HG02885 (cell line): ENCODE measurements around the gene ALK.

Source experiments
- ATAC-seq: cut with Tn5 transposase; IDR thresholded peaks from one replicate; pipeline ENCODE4 v1.9.1; 2021; ENCODE audit warnings: mild to moderate bottlenecking; ENCODE audit not compliant: unreplicated experiment, poor library complexity

The ALK gene

DNA sequence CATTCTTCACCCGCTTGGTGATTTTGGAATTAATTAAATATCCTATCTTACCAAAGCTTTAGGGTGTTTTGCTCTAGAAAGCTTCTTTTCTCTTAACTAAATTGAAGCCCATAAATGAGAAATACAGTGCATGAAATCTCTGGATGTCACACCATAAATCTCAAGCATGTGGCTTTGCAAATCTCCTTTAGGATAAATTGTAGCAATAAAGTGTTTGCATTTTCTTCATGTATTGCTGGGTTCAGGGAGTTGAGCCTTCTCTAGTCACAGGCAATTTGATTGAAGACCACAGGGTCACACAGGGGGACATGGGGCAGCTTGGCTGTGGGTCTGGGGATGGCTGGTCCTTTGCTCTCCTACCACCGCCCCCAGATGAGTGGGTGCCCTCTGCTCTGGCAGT, 442.0 kb downstream of the ALK start:
- no peak for ATAC-seq

- no peak for ATAC-seq
Observed at GRCh38 chr2:29478641-29479040, 442.7 kb downstream of the ALK start.

- no peak for ATAC-seq
Observed at GRCh38 chr2:29477186-29477585, 444.2 kb downstream of the ALK start.

DNA sequence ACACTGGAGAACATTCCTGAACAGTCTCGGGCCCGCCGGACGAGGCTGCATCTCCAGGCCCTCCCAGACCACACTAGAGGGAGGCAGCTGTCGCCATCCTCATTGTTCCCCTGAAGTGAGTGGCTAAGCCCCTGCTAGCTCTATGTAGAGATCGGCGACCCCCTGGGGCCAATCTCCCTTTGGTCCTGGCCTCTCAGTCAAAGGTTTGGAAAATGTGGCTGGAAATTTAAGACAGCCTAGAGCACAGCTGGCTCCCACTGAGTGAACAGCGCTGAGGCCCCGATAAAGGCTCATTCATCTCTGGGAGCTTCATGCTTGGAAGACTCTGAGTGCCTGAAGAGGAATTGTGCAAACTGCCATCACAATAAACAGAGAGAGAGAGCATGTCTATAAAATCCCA, 445.9 kb downstream of the ALK start:
- ATAC-seq, result no peak

DNA sequence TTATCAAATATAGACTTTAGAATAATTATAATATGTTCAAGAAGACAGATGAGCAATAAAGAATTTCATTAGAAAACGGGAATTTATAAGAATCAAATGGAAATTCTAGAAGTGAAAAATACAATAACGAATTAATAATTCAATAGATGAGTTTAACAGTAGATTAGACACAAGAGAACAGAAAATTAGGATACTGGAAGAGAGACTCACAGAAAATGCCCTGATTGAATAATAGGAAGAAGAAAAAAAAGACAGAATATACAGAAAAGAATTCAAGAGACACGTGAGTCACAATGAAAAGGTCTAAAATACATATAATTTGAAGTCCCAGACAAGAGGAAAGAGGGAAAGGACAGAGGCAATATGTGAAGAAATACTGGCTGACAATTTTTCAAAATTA, 451.4 kb downstream of the ALK start:
- ATAC-seq, result no peak

DNA sequence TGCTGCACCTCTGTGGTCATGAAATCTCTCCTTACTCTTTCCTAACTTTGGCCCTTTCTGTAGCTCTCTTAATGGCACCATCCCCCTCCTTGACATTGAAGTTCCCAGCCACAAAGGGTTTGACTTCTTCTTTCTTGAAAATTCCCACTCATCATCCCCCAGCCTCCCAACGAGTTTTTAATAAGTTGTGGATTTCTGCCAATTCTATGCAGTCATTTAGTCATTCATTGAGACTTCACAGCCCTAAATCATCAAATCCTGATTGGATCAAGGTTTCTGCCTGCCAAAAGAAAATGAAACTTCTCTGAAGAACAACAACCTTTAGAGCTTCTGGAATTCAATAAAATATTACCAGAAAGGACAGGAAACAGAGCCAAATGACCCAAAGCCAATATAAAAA, 451.9 kb downstream of the ALK start:
- no peak for ATAC-seq

DNA sequence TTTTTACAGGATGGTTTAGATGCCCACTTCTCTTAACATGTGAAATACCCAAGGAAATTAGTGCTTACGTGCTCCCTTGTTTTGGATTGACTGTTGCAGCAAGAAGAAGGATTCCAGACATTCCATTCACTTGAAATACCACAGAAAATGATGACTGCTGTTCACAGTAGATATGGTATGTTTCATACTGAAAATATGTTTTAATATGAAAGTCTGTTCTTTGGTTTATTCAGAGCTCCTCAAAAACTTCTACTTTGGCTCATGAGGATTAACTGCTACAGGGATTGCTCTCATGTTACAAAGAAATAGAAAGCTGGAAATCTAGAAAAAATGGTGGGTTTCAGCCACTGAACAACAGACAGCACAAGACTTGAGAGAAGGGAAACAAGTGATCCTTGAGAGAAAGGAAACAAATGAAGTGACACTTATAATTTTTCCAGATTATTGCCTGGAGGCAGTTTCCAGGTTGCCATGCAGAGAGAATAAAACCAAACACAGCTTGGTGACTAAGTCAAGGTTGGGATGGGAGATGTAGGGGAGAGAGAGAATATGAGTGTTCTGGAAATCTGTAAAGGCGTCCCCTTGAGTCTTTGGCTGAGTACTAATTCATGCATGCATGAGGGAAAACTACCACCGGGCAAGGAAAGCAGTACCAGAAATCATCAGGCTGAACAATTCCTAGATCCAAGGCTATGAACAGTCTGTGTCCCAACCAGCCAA, 458.0 kb downstream of the ALK start:
- no peak for ATAC-seq

- no peak for ATAC-seq
Observed at GRCh38 chr2:29462293-29462692, 459.1 kb downstream of the ALK start.

- no peak for ATAC-seq
Observed at GRCh38 chr2:29460190-29460589, 461.2 kb downstream of the ALK start.

GRCh38 chr2:29459445-29460179, 461.8 kb downstream of the ALK start:
- ATAC-seq, result no peak

DNA sequence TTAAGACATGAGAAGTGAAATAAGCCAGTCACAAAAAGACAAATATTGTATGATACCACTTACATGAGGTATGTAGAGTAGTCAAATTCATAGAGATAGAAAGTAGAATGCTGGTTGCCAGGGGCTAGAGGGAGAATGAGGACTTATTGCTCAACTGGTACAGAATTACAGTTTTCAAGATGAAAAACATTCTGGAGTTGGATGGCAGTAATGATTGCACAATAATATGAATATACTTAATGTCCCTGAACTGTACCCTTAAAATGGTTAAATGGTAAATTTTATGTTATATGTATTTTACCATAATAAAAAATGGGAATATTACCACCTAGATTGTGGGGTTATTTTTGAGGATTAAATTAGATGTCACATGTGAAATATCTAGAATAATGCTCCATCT, 465.0 kb downstream of the ALK start:
- ATAC-seq, result no peak

GRCh38 chr2:29455200-29455860, 466.1 kb downstream of the ALK start:
- no peak for ATAC-seq

GRCh38 chr2:29452036-29452435, 469.4 kb downstream of the ALK start:
- no peak for ATAC-seq

GRCh38 chr2:29450596-29451222, 470.7 kb downstream of the ALK start:
- ATAC-seq, result no peak

DNA sequence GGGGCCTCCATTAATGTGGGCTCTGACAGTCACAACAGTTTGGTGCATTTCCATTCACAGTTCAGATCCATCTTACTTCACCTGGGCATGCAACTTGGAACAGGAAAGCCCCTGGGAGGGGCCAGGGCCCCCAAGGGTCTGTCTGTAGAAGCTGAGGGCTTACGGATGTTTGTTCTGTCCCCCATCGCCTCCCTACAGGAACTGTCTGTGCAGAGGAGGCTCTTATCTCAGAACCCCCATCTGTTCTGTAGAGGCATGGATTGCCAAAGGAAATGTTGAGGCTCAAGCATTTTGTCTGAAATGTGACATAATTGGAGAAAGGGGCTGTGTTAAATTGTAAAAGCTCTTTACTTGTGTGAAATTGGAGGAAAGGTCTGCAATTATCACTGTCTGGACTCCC, 471.9 kb downstream of the ALK start:
- ATAC-seq, result no peak

GRCh38 chr2:29448096-29448688, 473.2 kb downstream of the ALK start:
- no peak for ATAC-seq

DNA sequence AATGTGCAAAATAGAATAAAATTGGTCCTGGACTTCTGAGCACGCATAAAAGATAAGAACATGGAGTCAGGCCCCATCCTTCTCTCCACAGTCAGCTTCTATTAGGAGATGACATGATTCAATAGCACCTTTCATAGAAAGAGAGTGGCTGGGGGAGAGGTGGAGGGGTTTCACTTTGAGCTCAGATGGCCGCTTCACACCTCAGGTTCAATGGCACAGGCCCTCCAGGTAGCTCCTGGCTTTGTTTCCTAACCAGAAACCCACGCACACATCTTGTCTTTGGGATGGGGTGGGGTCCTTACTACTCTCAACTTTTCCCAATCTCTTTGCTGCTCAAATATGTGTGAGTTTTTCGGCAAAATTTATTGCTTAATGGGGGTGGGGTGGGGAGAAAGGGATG, 473.9 kb downstream of the ALK start:
- ATAC-seq, result no peak

DNA sequence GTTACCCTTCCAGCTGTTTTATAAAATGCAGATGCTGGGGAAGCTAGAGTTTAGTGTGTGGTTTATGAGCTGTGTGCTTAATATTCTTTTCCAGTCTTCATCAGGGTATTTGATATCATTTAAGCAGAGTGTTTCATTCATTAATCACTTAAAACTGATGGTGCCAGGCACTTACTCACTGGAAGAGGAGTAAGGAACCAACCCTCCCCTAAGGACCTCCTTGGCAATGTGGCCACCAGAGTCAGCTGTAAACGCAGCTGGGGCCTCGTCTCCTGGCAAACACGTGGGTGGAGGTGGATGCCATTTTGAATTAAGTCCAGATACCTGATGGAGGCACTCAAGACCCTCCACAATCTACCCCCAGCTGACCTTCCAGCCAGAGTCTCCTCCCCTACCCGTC, 474.5 kb downstream of the ALK start:
- no peak for ATAC-seq

DNA sequence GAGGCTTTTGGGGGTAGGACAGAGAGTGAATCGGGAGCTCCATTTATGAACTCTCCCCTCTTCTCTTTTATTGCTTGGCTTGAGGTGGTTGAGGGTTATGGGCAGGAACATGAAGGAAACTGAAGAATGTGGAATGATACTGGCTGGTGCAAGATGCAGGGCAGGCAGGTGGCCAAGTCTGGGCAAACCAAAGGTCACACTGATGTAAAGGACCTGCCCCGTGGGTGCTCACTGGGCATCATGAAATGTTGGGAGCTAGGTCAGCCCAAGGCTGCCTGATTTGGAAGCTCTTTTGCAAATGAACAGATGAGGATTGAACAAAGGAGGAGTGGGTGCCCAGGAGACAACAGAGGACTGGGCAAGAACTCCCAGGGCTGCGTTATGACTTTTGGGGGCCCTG, 477.2 kb downstream of the ALK start:
- no peak for ATAC-seq

- no peak for ATAC-seq
Observed at GRCh38 chr2:29443627-29444026, 477.8 kb downstream of the ALK start.

DNA sequence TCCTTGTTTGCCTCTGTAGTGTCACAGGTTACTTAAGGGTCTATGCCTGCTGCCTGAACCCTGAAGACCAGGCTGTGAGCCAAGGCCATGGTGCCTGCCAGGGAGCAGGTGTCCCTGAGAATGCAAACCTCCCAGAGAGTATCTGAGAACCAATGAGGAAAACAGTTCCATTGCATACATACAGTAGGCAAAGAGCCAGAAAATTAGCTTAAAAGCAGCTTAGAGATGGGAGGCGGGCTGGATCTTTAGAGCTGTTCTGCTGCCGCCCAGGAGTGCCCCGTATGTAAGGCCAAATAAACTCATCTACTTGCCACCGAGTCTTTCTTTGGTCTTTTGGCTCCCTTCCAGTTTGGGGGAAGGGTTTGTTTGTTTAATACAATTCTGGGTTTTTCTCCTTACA, 478.2 kb downstream of the ALK start:
- no peak for ATAC-seq
